ENCODE data around the gene LIMS3. TPM values are rescaled to one million over a fixed set of nuclear protein-coding genes. Genes with fewer than 3 reads are reported as not detected.
"Not testable (repeated sequence)": the region's sequence is repeated elsewhere in the genome, so short reads cannot be mapped to it uniquely, and the experiment has no call there.

Gene LIMS3
- total RNA-seq, 1 experiment from 2014 or later: 0.26 TPM

DNA sequence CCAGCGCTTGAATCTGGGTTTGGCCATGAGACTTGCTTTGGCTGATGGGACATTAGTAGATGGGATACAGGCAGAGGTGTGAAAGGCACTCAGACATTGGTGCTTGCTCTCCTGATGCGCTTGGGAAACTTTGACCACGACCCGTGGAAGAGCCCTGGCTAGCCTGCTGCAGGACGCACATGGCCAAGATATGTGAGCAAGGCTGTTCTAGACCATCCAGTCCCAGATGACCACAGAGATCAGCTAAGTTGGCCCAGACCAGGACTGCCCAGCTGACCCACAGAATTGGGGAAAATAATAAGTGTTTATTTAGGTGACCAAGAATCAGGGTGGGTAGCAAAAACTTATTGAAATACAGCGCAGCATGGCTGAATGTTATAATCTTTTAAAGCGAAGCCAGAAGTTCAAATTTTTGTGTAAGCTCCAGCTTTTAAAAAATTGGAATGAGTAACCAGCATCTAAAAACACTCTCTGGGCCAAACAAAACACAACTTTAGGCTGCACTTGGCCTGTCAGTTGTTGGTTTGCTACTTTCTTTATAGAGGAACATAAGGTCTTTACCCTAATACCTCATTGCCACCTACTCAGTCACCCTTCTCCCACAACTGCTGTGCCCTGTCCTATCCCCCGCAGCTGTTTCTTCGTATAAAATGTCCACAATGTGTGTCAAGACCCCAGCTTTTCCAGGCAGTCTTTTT, 51.8 kb downstream of the LIMS3 start:
- H3K9me2 ChIP-seq (replicated peaks; ENCODE audit: low read length); H3K27me3 ChIP-seq (ENCODE audit: low read length); H3K4me2 ChIP-seq (ENCODE audit: low read length); H4K20me1 ChIP-seq (ENCODE audit: low read length); H3K27ac ChIP-seq (ENCODE audit: low read length); H3K36me3 ChIP-seq (ENCODE audit: low read depth, low read length); H3K9ac ChIP-seq (ENCODE audit: low read length); ATAC-seq; H3K9me3 ChIP-seq (ENCODE audit: low read length); H3K79me2 ChIP-seq (ENCODE audit: low read length); CTCF ChIA-PET; BruUV-seq (replicated peaks); POLR2A ChIA-PET (ENCODE audit: unreplicated experiment); DNase-seq; H3K4me1 ChIP-seq (ENCODE audit: insufficient read depth, low read length); H3K4me3 ChIP-seq (ENCODE audit: low read length); H3F3A ChIP-seq (ENCODE audit: low read length, unreplicated experiment); H2AFZ ChIP-seq (ENCODE audit: low read length); intact Hi-C loops (cut with micrococcal nuclease): not testable (repeated sequence)

DNA sequence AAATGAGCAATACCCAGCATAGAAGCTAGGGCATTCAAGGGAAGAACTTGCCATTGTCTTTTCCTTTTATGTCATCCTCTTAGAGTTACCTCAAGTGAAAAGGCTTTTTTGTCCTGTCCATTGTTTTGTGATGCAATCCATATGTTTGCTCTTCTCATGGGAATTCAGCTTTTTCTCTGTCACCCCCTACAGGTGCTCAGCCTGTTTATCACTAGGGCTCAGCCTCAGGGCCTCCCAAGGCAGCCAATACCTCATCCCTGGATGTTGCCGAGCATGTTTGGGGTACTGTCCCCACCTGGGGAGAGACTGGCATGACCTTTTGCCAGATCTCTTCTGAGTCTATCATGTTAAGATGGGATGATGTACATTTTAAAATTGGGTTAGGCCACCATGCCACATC, 65.5 kb downstream of the LIMS3 start:
- intact Hi-C loops (cut with micrococcal nuclease): not testable (repeated sequence)

DNA sequence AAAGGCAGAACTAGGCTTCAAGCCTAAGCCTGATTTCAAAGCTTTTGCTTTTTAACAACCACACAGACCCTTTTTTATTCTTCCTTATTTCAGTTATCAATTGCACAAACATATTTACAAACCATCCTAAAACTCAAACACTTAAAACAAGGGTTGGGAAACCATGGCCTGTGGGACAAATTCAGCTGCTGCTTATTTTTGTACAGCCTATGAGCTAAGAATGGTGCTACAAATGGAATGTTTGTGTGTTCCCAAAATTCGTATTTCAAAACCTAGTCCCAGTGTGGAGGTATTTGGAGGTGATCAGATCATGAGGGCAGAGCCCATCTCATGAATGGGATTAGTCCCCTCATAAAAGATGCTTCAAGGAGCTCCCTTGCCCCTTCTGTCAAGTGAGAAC, 67.0 kb downstream of the LIMS3 start:
- H3K27me3 ChIP-seq (ENCODE audit: low read length); H3F3A ChIP-seq (ENCODE audit: low read length, unreplicated experiment); POLR2A ChIA-PET (ENCODE audit: unreplicated experiment); H3K9me2 ChIP-seq (replicated peaks; ENCODE audit: low read length); H2AFZ ChIP-seq (ENCODE audit: low read length); H3K4me1 ChIP-seq (ENCODE audit: insufficient read depth, low read length); DNase-seq; BruUV-seq (replicated peaks); H3K79me2 ChIP-seq (ENCODE audit: low read length); CTCF ChIA-PET; H3K4me3 ChIP-seq (ENCODE audit: low read length); H3K4me2 ChIP-seq (ENCODE audit: low read length); ATAC-seq; H3K9ac ChIP-seq (ENCODE audit: low read length); H3K27ac ChIP-seq (ENCODE audit: low read length); intact Hi-C loops (cut with micrococcal nuclease); H3K36me3 ChIP-seq (ENCODE audit: low read depth, low read length); H4K20me1 ChIP-seq (ENCODE audit: low read length); H3K9me3 ChIP-seq (ENCODE audit: low read length): not testable (repeated sequence)

More for the DNA sequence above, 65.5 kb downstream of the LIMS3 start:
- H3K27ac ChIP-seq (ENCODE audit: low read length); H3K79me2 ChIP-seq (ENCODE audit: low read length); H3K27me3 ChIP-seq (ENCODE audit: low read length); H3K9ac ChIP-seq (ENCODE audit: low read length); DNase-seq; H3K36me3 ChIP-seq (ENCODE audit: low read depth, low read length); H2AFZ ChIP-seq (ENCODE audit: low read length); H3K4me1 ChIP-seq (ENCODE audit: insufficient read depth, low read length); CTCF ChIA-PET; ATAC-seq; H3K4me3 ChIP-seq (ENCODE audit: low read length); H3K4me2 ChIP-seq (ENCODE audit: low read length); H4K20me1 ChIP-seq (ENCODE audit: low read length); H3F3A ChIP-seq (ENCODE audit: low read length, unreplicated experiment); BruUV-seq (replicated peaks); H3K9me3 ChIP-seq (ENCODE audit: low read length); H3K9me2 ChIP-seq (replicated peaks; ENCODE audit: low read length); POLR2A ChIA-PET (ENCODE audit: unreplicated experiment): not testable (repeated sequence)

GRCh38 chr2:109966107-109966736, 67.7 kb downstream of the LIMS3 start:
- H4K20me1 ChIP-seq (ENCODE audit: low read length); DNase-seq; BruUV-seq (replicated peaks); H3F3A ChIP-seq (ENCODE audit: low read length, unreplicated experiment); H3K9me3 ChIP-seq (ENCODE audit: low read length); H3K79me2 ChIP-seq (ENCODE audit: low read length); H2AFZ ChIP-seq (ENCODE audit: low read length); H3K9me2 ChIP-seq (replicated peaks; ENCODE audit: low read length); H3K9ac ChIP-seq (ENCODE audit: low read length); intact Hi-C loops (cut with micrococcal nuclease); H3K27ac ChIP-seq (ENCODE audit: low read length); POLR2A ChIA-PET (ENCODE audit: unreplicated experiment); CTCF ChIA-PET; H3K4me1 ChIP-seq (ENCODE audit: insufficient read depth, low read length); H3K36me3 ChIP-seq (ENCODE audit: low read depth, low read length); H3K27me3 ChIP-seq (ENCODE audit: low read length); H3K4me3 ChIP-seq (ENCODE audit: low read length); H3K4me2 ChIP-seq (ENCODE audit: low read length): not testable (repeated sequence)
- peak; percentile 14; the same call in 1 of the 2 replicates for ATAC-seq

DNA sequence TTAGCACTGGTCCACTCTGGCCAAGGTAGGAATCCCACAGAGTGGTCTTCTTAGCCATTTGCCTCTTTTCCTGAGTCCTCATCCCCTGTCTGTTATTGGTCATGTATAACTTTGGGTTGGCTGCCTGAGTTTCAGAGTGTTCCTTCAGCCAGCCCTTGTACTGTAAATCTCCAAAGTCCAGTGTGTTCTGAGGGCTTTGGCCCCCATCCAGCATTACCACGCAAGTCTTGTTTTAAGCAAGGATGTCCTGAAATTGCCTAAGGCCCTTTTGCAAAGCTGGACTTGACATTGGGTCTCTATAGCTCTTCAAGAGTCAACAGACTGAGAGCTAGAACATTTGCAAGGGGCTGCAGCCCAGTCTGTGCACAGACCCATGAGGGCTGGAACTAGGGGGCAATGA, 68.4 kb downstream of the LIMS3 start:
- H3K36me3 ChIP-seq (ENCODE audit: low read depth, low read length); H3K9ac ChIP-seq (ENCODE audit: low read length); H3K79me2 ChIP-seq (ENCODE audit: low read length); H3K4me3 ChIP-seq (ENCODE audit: low read length); DNase-seq; BruUV-seq (replicated peaks); POLR2A ChIA-PET (ENCODE audit: unreplicated experiment); CTCF ChIA-PET; H2AFZ ChIP-seq (ENCODE audit: low read length); H3K27me3 ChIP-seq (ENCODE audit: low read length); H3K9me3 ChIP-seq (ENCODE audit: low read length); H3K9me2 ChIP-seq (replicated peaks; ENCODE audit: low read length); H3K27ac ChIP-seq (ENCODE audit: low read length); H3F3A ChIP-seq (ENCODE audit: low read length, unreplicated experiment); intact Hi-C loops (cut with micrococcal nuclease); H4K20me1 ChIP-seq (ENCODE audit: low read length); ATAC-seq; H3K4me1 ChIP-seq (ENCODE audit: insufficient read depth, low read length); H3K4me2 ChIP-seq (ENCODE audit: low read length): not testable (repeated sequence)

GRCh38 chr2:109969864-109970263, 71.4 kb downstream of the LIMS3 start:
- H3K79me2 ChIP-seq (ENCODE audit: low read length); POLR2A ChIA-PET (ENCODE audit: unreplicated experiment); H4K20me1 ChIP-seq (ENCODE audit: low read length); H3K4me3 ChIP-seq (ENCODE audit: low read length); H3K36me3 ChIP-seq (ENCODE audit: low read depth, low read length); H3K27me3 ChIP-seq (ENCODE audit: low read length); H3F3A ChIP-seq (ENCODE audit: low read length, unreplicated experiment); DNase-seq; H3K4me1 ChIP-seq (ENCODE audit: insufficient read depth, low read length); H3K27ac ChIP-seq (ENCODE audit: low read length); BruUV-seq (replicated peaks); H3K9me3 ChIP-seq (ENCODE audit: low read length); CTCF ChIA-PET; H3K9me2 ChIP-seq (replicated peaks; ENCODE audit: low read length); H3K9ac ChIP-seq (ENCODE audit: low read length); H3K4me2 ChIP-seq (ENCODE audit: low read length); intact Hi-C loops (cut with micrococcal nuclease); H2AFZ ChIP-seq (ENCODE audit: low read length): not testable (repeated sequence)
- peak; percentile 99 for ATAC-seq

- POLR2A ChIA-PET (ENCODE audit: unreplicated experiment); H3K9me3 ChIP-seq (ENCODE audit: low read length); H3K9me2 ChIP-seq (replicated peaks; ENCODE audit: low read length); CTCF ChIA-PET; H3F3A ChIP-seq (ENCODE audit: low read length, unreplicated experiment); H3K27ac ChIP-seq (ENCODE audit: low read length); H3K9ac ChIP-seq (ENCODE audit: low read length); ATAC-seq; H3K36me3 ChIP-seq (ENCODE audit: low read depth, low read length); H3K79me2 ChIP-seq (ENCODE audit: low read length); BruUV-seq (replicated peaks); H2AFZ ChIP-seq (ENCODE audit: low read length); H3K4me3 ChIP-seq (ENCODE audit: low read length); H3K27me3 ChIP-seq (ENCODE audit: low read length); H3K4me2 ChIP-seq (ENCODE audit: low read length); intact Hi-C loops (cut with micrococcal nuclease); DNase-seq; H3K4me1 ChIP-seq (ENCODE audit: insufficient read depth, low read length); H4K20me1 ChIP-seq (ENCODE audit: low read length): not testable (repeated sequence)
Measured at GRCh38 chr2:109971710-109972109, 73.2 kb downstream of the LIMS3 start.

Data from PC-3 (cell line).